KOPT-K1 (cell line): Measurements from ENCODE around the gene TASP1.

ENCODE experiments used
- H3K27ac ChIP-seq: fragments of 200-600 bp; sonication (generic); 2 replicates; pipeline ENCODE4 v1.5.1; 2016; ENCODE audit warnings: antibody characterized with exemption, mild to moderate bottlenecking, low read depth, low read length; ENCODE audit not compliant: poor library complexity, severe bottlenecking
- H3K36me3 ChIP-seq: fragments of 200-600 bp; sonication (generic); 2 replicates; pipeline ENCODE4 v1.5.1; 2017; ENCODE audit warnings: antibody characterized with exemption, mild to moderate bottlenecking, low read length, moderate library complexity; ENCODE audit not compliant: insufficient read depth
- H3K9me3 ChIP-seq: fragments of 200-600 bp; sonication (generic); 2 replicates; pipeline ENCODE4 v1.5.1; 2017; ENCODE audit warnings: antibody characterized with exemption, low read length, mild to moderate bottlenecking; ENCODE audit not compliant: insufficient read depth, poor library complexity, severe bottlenecking

Gene TASP1

GRCh38 chr20:13554706-13555105, 84.0 kb downstream of the TASP1 start:
- Histone ChIP-seq H3K27ac (no peak overlapping the region), H3K9me3 (no peaks in the 10 kb centered on the region), H3K36me3 (peaks cover 42% of the 10 kb centered on the region)

DNA sequence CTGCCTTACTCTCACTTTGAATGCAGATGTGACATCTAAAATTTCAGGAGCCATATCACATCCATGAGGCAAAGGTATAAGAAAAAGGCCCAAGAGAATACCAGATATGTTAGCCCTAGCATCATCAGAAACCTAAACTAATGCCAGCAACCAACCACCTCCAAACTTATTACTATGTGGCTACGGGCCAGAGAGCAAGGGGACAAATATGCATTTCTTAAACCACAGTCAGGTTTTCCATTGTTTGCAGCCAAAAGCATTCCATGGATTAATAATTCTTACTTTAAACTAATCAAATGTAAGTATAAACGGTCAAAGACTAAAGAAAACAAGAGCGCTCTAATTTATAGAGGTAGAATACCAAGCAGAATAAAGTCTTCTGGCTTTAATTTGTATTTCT, 84.7 kb downstream of the TASP1 start:
- Histone ChIP-seq H3K27ac (no peak overlapping the region), H3K36me3 (peaks cover 42% of the 10 kb centered on the region), H3K9me3 (no peaks in the 10 kb centered on the region)

DNA sequence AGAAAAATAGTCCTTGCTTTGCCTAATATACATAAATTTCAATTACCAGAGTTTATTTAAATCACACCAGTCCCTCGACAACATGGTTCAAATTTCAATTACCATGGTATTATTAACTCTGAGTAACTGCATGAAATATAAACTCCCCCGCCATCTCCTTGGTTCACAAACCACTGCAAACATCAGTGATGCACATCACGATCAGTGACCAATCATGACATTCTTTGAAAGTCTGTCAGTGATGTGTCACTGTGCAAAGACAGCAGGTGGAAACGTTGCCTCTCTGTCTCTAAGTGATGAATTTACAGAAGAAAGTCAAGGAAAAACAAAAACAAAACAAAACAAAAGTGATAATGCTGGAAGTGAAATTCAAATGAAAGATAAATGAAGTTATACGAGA, 86.7 kb downstream of the TASP1 start:
- H3K27ac ChIP-seq, result no peak overlapping the region
- peaks cover 26% of the 10 kb centered on the region for H3K36me3 ChIP-seq
- no peaks in the 10 kb centered on the region for H3K9me3 ChIP-seq

DNA sequence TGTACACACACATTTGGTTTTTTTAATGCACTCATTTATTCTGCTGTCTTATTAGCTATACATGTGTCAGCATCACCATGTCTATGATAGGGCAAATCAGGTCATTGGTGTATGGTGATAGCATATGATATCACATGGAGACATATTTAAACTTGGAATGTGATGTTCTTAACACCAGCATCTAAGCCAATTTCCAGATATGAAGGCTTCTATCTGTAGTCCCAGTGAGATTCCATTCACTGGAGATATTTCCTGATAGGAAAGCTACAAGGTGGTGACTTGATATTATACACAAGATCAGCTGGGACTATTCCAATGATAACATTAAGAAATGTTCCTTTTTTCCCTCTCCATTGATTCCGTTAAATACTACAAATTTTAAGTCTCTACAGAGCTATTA, 89.3 kb downstream of the TASP1 start:
- peaks cover 6% of the 10 kb centered on the region for H3K36me3 ChIP-seq
- no peak overlapping the region for H3K27ac ChIP-seq
- no peaks in the 10 kb centered on the region for H3K9me3 ChIP-seq

- Histone ChIP-seq H3K9me3 (no peaks in the 10 kb centered on the region), H3K36me3 (no peaks in the 10 kb centered on the region), H3K27ac (no peak overlapping the region)
Observed at GRCh38 chr20:13546497-13547131, 92.1 kb downstream of the TASP1 start.

DNA sequence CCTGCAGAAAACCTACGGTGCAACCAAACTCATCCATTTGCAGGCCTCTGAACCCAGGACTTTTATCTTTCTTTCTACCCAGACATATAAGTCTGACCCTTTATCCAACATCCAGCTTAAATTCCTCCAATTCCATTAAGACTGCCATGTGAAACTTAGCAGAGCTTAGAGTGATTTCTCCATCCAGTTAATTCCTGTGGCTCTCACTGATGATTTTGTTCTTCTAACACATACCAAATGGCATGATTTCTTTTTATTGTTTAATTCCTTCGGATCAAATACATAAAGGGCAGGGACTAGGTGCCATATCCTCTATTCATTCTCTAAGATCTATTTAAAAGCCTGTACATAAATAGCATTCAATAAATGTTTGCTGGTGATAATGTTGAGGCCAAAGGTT, 92.9 kb downstream of the TASP1 start:
- Histone ChIP-seq H3K27ac (no peak overlapping the region), H3K36me3 (no peaks in the 10 kb centered on the region)

DNA sequence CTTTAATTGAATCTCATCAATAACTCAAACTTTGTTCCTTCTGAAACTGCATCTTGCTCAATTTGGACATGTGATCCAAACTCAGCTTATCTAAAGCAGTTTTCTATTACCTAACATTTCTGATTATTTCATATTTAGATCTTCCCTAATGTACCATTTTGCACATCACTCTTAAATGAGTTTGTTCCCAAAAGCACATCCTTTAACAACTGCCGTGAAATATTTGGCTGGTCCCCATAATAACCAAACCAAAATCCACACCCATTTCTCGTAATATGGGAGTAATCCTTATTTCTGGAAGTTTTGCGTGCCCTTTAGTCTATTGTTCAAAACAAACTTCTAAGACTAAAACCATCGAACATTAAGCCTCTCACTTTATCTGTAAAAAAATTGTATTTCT, 94.9 kb downstream of the TASP1 start:
- Histone ChIP-seq H3K36me3 (no peaks in the 10 kb centered on the region), H3K27ac (no peak overlapping the region), H3K9me3 (no peaks in the 10 kb centered on the region)

More for the DNA sequence above, 92.9 kb downstream of the TASP1 start:
- no peaks in the 10 kb centered on the region for H3K9me3 ChIP-seq

DNA sequence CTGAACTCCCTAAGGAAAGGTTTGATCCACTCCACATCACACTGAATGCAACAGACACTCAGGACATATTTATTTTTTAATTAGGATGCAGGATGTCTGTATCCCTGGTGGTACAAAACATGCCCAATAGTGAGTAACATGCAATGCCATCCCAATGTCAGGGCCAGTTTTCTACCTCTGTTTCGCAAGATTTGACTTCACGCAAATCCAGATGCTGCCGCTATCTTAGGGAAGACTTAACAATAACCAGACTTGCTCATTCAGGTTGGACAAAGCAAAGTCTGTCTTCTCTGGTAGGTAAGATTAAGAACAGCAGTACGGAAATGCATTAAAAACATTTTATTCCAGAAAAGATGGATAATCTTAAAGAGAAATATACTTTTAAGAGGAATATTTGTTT, 103.1 kb downstream of the TASP1 start:
- no peaks in the 10 kb centered on the region for H3K9me3 ChIP-seq
- H3K36me3 ChIP-seq, result peaks cover 22% of the 10 kb centered on the region

DNA sequence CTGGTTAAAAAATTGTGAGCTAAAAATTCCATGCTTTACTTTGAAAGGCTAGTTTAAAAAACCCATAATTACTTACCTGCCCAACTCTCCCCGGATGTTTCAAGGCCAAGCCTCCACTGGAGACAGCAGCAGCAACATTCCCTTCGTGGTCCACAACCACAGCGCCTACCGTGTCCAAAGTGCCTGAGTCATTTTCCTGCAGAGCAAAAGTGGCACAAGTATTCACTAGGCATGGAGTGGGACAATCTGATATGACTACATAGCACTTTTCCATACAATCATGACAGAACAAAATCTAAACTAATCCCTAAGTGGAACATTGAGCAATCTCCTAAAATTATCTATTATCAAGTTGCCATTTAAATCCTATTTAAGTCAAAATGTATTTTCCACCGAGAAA, 104.8 kb downstream of the TASP1 start:
- no peaks in the 10 kb centered on the region for H3K9me3 ChIP-seq
- no peak overlapping the region for H3K27ac ChIP-seq
- H3K36me3 ChIP-seq, result peaks cover 24% of the 10 kb centered on the region

More for the DNA sequence above, 103.1 kb downstream of the TASP1 start:
- H3K27ac ChIP-seq, result no peak overlapping the region

- Histone ChIP-seq H3K27ac (no peak overlapping the region), H3K9me3 (no peaks in the 10 kb centered on the region), H3K36me3 (peaks cover 50% of the 10 kb centered on the region)
Observed at GRCh38 chr20:13530146-13530545, 108.6 kb downstream of the TASP1 start.

GRCh38 chr20:13526551-13526950, 112.2 kb downstream of the TASP1 start:
- no peaks in the 10 kb centered on the region for H3K9me3 ChIP-seq
- peaks cover 61% of the 10 kb centered on the region for H3K36me3 ChIP-seq
- no peak overlapping the region for H3K27ac ChIP-seq

DNA sequence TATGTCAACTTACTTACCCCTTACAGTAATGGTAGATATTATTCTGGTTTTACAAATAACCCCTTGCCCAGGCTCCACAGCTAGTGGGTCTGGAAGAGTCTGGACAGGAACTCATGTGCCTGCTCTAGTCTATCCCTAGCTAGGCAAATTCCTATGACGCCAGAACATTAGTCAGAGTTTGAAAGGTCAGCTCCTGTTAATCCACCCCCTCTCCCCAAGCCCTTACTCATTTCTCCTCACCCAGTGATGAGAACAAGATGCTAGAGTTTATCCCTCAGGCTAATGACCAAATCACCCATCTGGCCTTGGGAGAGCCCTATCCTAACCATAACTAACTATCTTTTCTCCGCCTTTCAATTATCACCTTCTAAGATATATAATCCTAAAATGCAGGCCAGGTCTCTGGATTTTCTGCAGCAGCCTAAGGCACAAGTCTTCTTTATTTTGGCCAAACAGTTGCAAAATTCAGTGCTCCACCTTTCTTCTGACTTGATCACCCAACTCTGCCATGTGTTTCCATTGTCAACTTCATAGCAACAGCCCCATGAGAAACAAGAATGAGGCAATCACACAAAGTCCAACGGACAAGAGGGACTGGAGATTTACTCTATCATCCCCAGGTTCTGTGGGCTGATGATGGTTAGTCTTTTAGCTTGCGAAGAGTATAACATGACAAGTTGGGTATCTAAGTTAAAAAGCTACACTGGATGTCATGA, 113.3 kb downstream of the TASP1 start:
- H3K27ac ChIP-seq, result no peak overlapping the region
- H3K36me3 ChIP-seq, result peaks cover 60% of the 10 kb centered on the region
- H3K9me3 ChIP-seq, result no peaks in the 10 kb centered on the region

- H3K27ac ChIP-seq, result no peak overlapping the region
- peaks cover 60% of the 10 kb centered on the region for H3K36me3 ChIP-seq
Observed at GRCh38 chr20:13524339-13524738, 114.4 kb downstream of the TASP1 start.

DNA sequence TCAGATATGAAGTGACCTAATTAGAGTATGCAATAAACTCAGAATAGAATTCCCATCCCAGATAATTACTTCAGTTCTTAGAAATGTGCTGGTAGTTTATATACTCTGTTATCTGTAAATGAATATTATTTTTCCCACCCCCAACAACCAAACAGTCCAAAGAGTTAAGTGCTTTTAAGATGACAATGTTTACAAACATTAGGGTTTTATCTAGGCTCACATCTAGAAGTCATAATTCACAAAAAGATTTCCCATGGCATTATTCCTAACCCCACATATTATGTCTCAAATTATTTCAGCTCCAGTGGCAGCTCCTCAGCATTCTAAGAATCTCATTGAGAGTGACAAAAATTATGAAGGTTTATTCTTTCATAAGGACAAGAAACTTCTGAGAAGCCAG, 120.9 kb downstream of the TASP1 start:
- peaks cover 35% of the 10 kb centered on the region for H3K36me3 ChIP-seq
- H3K27ac ChIP-seq, result no peak overlapping the region
- H3K9me3 ChIP-seq, result peaks cover 9% of the 10 kb centered on the region

More at GRCh38 chr20:13524339-13524738, 114.4 kb downstream of the TASP1 start:
- H3K9me3 ChIP-seq, result no peaks in the 10 kb centered on the region

GRCh38 chr20:13515796-13516558, 122.8 kb downstream of the TASP1 start:
- Histone ChIP-seq H3K36me3 (peaks cover 27% of the 10 kb centered on the region), H3K27ac (peak overlapping the region; percentile 6), H3K9me3 (peaks cover 15% of the 10 kb centered on the region)
